ENCODE results near the gene KCTD4.
"Not testable (repeated sequence)": the region's sequence is repeated elsewhere in the genome, so short reads cannot be mapped to it uniquely, and the experiment has no call there.

KCTD4 gene

GRCh38 chr13:45191874-45192273 is 9.0 kb downstream of the KCTD4 start:
- Histone ChIP-seq H3K9me3 (ENCODE audit: insufficient read depth, low read length) (no peaks in the 10 kb centered on the region), H4K20me1 (ENCODE audit: insufficient read depth, low read length) (no peaks in the 10 kb centered on the region), H3K36me3 (replicated peaks; ENCODE audit: low read depth, low read length) (peaks cover 3% of the 10 kb centered on the region), H3K4me1 (ENCODE audit: low read length) (peaks cover 7% of the 10 kb centered on the region), H3K9ac (ENCODE audit: low read length) (no peak overlapping the region), H3K4me2 (ENCODE audit: low read length) (no peak overlapping the region), H3K27ac (ENCODE audit: low read length) (no peak overlapping the region), H3K4me3 (ENCODE audit: low read length) (no peak overlapping the region), H3K27me3 (ENCODE audit: low read depth, low read length) (no peaks in the 10 kb centered on the region), H2AFZ (ENCODE audit: low read depth, low read length) (no peak overlapping the region), H3K79me2 (ENCODE audit: low read length) (peaks cover 2% of the 10 kb centered on the region; the same call in 1 of the 2 replicates)
- TF ChIP-seq, protein P1, sequence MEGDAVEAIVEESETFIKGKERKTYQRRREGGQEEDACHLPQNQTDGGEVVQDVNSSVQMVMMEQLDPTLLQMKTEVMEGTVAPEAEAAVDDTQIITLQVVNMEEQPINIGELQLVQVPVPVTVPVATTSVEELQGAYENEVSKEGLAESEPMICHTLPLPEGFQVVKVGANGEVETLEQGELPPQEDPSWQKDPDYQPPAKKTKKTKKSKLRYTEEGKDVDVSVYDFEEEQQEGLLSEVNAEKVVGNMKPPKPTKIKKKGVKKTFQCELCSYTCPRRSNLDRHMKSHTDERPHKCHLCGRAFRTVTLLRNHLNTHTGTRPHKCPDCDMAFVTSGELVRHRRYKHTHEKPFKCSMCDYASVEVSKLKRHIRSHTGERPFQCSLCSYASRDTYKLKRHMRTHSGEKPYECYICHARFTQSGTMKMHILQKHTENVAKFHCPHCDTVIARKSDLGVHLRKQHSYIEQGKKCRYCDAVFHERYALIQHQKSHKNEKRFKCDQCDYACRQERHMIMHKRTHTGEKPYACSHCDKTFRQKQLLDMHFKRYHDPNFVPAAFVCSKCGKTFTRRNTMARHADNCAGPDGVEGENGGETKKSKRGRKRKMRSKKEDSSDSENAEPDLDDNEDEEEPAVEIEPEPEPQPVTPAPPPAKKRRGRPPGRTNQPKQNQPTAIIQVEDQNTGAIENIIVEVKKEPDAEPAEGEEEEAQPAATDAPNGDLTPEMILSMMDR (IDR thresholded peaks at IDR 0.05; ENCODE audit: low read depth, low read length) = no peak
- no peak for TF ChIP-seq EZH2phosphoT487 (IDR thresholded peaks at IDR 0.05; ENCODE audit: low read depth)

DNA sequence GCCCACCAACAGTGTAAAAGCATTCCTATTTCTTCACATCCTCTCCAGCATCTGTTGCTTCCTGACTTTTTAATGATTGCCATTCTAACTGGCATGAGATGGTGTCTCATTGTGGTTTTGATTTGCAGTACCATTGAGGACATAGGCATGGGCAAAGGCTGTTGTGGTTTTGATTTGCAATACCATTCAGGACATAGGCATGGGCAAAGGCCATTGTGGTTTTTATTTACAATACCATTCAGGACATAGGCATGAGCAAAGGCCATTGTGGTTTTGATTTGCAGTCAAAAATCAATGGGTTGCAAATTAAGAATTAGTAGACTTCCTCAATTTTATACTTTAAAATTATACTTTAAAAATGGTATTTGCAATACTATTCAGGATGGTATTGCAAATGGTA is 11.3 kb downstream of the KCTD4 start:
- not testable (repeated sequence) for H3K27ac ChIP-seq (ENCODE audit: low read length); H3K36me3 ChIP-seq (replicated peaks; ENCODE audit: low read depth, low read length); H3K27me3 ChIP-seq (ENCODE audit: low read depth, low read length); H3K9ac ChIP-seq (ENCODE audit: low read length); H3K9me3 ChIP-seq (ENCODE audit: insufficient read depth, low read length); H3K4me1 ChIP-seq (ENCODE audit: low read length); H3K79me2 ChIP-seq (ENCODE audit: low read length); H3K4me2 ChIP-seq (ENCODE audit: low read length); H2AFZ ChIP-seq (ENCODE audit: low read depth, low read length); H3K4me3 ChIP-seq (ENCODE audit: low read length); H4K20me1 ChIP-seq (ENCODE audit: insufficient read depth, low read length)

DNA sequence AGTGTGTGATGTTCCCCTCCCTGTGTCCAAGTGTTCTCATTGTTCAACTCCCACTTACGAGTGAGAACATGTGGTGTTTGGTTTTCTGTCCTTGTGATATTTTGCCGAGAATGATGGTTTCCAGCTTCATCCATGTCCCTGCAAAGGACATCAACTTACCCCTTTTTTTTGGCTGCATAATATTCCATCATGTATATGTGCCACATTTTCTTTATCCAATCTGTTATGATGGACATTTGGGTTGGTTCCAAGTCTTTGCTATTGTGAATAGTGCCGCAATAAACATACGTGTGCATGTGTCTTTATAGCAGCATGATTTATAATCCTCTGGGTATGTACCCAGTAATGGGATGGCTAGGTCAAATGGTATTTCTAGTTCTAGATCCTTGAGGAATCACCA is 11.8 kb downstream of the KCTD4 start:
- H3K9me3 ChIP-seq (ENCODE audit: insufficient read depth, low read length); H3K9ac ChIP-seq (ENCODE audit: low read length); H3K27ac ChIP-seq (ENCODE audit: low read length); H3K4me2 ChIP-seq (ENCODE audit: low read length); H3K79me2 ChIP-seq (ENCODE audit: low read length); H3K27me3 ChIP-seq (ENCODE audit: low read depth, low read length); H3K4me1 ChIP-seq (ENCODE audit: low read length); H3K4me3 ChIP-seq (ENCODE audit: low read length); H4K20me1 ChIP-seq (ENCODE audit: insufficient read depth, low read length); H2AFZ ChIP-seq (ENCODE audit: low read depth, low read length); H3K36me3 ChIP-seq (replicated peaks; ENCODE audit: low read depth, low read length): not testable (repeated sequence)

- Histone ChIP-seq H3K27ac (ENCODE audit: low read length) (no peak overlapping the region), H3K4me2 (ENCODE audit: low read length) (no peak overlapping the region), H4K20me1 (ENCODE audit: insufficient read depth, low read length) (no peaks in the 10 kb centered on the region), H3K9ac (ENCODE audit: low read length) (no peak overlapping the region), H2AFZ (ENCODE audit: low read depth, low read length) (no peak overlapping the region), H3K36me3 (replicated peaks; ENCODE audit: low read depth, low read length) (peaks cover 3% of the 10 kb centered on the region), H3K9me3 (ENCODE audit: insufficient read depth, low read length) (no peaks in the 10 kb centered on the region), H3K4me3 (ENCODE audit: low read length) (no peak overlapping the region), H3K79me2 (ENCODE audit: low read length) (no peaks in the 10 kb centered on the region), H3K4me1 (ENCODE audit: low read length) (no peaks in the 10 kb centered on the region), H3K27me3 (ENCODE audit: low read depth, low read length) (no peaks in the 10 kb centered on the region)
- no peak for TF ChIP-seq EZH2phosphoT487 (IDR thresholded peaks at IDR 0.05; ENCODE audit: low read depth)
- TF ChIP-seq, protein P1 (IDR thresholded peaks at IDR 0.05; ENCODE audit: low read depth, low read length) = no peak
These were observed 15.6 kb downstream of the KCTD4 start for GRCh38 chr13:45185286-45185685.

DNA sequence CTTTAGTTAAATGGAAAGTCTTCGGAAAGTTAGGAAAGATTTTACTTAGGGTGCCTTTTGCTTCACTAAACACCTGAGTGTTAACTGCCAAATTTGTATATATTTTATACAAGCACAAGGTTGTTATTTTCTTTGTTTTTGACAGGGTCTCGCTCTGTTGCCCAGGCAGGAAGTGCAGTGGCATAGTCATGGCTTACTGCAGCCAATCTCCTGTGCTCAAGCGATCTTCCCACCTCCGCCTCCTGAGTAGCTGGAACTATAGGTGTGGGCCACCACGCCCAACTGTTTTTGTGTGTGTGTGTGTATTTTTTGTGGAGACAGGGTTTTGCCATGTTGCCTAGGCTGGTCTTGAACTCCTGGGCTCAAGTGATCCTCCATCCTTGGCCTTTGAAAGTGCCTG is 16.2 kb downstream of the KCTD4 start:
- Histone ChIP-seq H3K27me3 (ENCODE audit: low read depth, low read length) (no peaks in the 10 kb centered on the region), H3K27ac (ENCODE audit: low read length) (no peak overlapping the region), H3K9ac (ENCODE audit: low read length) (no peak overlapping the region), H3K4me1 (ENCODE audit: low read length) (no peaks in the 10 kb centered on the region), H4K20me1 (ENCODE audit: insufficient read depth, low read length) (no peaks in the 10 kb centered on the region), H2AFZ (ENCODE audit: low read depth, low read length) (no peak overlapping the region), H3K4me2 (ENCODE audit: low read length) (no peak overlapping the region), H3K4me3 (ENCODE audit: low read length) (no peak overlapping the region), H3K9me3 (ENCODE audit: insufficient read depth, low read length) (no peaks in the 10 kb centered on the region), H3K36me3 (replicated peaks; ENCODE audit: low read depth, low read length) (peaks cover 3% of the 10 kb centered on the region), H3K79me2 (ENCODE audit: low read length) (no peaks in the 10 kb centered on the region)
- no peak for TF ChIP-seq EZH2phosphoT487 (IDR thresholded peaks at IDR 0.05; ENCODE audit: low read depth)
- TF ChIP-seq, protein P1 (IDR thresholded peaks at IDR 0.05; ENCODE audit: low read depth, low read length) = no peak

Measured in OCI-LY3 (cell line).